ENCODE data around the gene ZNF560. TPM values are rescaled to one million over a fixed set of nuclear protein-coding genes. Genes with fewer than 3 reads are reported as not detected.

Gene ZNF560
- total RNA-seq, 4 donors from 2014 or later, result not detected

DNA sequence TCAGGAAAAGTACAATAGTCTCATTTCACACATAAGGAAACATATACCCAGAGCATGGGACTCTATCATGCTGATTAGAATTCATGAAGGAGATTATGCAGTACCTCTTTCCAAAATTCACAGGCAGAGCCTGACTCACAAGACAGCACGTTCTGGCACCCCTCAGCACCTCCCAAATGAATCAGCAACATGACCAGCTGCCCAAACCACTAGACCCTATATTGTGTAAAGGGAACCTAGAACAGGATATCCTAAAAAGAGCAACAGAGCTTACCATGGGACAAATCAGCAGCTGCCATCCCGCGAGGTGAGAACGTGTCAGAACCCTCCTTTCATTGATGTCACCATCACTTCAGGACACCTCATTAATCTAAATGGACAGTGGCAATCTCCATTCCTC lies 37.5 kb upstream of the ZNF560 start:
- H3K27ac ChIP-seq, result no peak overlapping the region
- H3K4me1 ChIP-seq, result peaks cover 0 to 10% (median 0%) of the 10 kb centered on the region in 4 donors
- no peak overlapping the region for H3K4me3 ChIP-seq
- no peak for DNase-seq
- TF ChIP-seq POLR2A (IDR thresholded peaks at IDR 0.05), result no peak
- TF ChIP-seq, protein P1, sequence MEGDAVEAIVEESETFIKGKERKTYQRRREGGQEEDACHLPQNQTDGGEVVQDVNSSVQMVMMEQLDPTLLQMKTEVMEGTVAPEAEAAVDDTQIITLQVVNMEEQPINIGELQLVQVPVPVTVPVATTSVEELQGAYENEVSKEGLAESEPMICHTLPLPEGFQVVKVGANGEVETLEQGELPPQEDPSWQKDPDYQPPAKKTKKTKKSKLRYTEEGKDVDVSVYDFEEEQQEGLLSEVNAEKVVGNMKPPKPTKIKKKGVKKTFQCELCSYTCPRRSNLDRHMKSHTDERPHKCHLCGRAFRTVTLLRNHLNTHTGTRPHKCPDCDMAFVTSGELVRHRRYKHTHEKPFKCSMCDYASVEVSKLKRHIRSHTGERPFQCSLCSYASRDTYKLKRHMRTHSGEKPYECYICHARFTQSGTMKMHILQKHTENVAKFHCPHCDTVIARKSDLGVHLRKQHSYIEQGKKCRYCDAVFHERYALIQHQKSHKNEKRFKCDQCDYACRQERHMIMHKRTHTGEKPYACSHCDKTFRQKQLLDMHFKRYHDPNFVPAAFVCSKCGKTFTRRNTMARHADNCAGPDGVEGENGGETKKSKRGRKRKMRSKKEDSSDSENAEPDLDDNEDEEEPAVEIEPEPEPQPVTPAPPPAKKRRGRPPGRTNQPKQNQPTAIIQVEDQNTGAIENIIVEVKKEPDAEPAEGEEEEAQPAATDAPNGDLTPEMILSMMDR (IDR thresholded peaks at IDR 0.05), result no peak
- peaks cover 0 to 57% (median 6%) of the 10 kb centered on the region in 3 donors for H3K36me3 ChIP-seq
- H3K9me3 ChIP-seq, result peaks cover 0 to 47% (median 7%) of the 10 kb centered on the region in 4 donors
- H3K27me3 ChIP-seq, result no peaks in the 10 kb centered on the region

DNA sequence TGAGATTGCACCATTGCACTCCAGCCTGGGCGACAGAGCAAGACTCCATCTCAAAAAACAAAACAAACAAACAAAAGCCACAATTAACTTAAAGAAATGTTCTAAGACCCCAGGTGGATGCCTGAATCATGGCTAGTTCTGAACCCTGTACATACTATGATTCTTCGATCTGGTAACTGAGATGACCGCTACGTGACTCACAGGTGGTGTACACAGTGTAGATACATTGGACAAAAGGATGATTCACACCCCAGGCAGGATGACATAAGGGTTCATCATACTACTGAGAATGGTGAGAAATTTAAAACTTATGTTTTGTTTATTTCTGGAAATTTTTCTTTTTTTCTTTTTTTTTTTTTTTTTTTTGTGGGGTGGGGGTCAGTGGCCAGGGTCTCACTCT lies 33.5 kb upstream of the ZNF560 start:
- H3K9me3 ChIP-seq, result peaks cover 0 to 81% (median 26%) of the 10 kb centered on the region in 4 donors
- no peaks in the 10 kb centered on the region for H3K27me3 ChIP-seq
- no peaks in the 10 kb centered on the region for H3K4me1 ChIP-seq
- TF ChIP-seq POLR2A (IDR thresholded peaks at IDR 0.05), result no peak
- TF ChIP-seq, protein P1 (IDR thresholded peaks at IDR 0.05), result no peak
- H3K4me3 ChIP-seq, result no peak overlapping the region
- peaks cover 0 to 92% (median 18%) of the 10 kb centered on the region in 3 donors for H3K36me3 ChIP-seq
- DNase-seq, result no peak
- no peak overlapping the region for H3K27ac ChIP-seq

DNA sequence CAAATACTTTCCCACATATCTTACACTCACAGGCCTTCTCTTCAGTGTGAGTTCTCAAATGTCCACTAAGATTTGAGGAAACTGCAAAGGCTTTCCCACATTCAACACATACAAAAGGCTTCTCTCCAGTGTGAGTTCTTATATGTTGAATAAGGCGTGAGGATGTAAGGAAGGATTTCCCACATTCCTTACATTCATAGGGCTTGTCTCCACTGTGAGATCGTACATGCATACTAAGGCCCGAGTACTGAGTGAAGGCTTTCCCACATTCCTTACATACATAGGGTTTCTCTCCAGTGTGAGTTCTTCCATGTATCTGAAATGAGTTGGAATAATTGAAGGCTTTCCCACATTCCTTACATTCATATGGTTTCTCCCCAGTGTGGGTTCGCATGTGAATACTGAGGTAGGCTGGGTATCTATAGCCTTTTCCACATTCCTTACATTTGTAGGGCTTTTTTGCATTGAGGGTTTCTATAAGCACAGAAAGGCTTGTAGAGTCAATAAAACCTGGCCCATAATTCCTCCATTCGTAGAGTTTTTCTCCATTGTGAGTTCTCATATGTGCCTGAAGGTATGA lies 30.4 kb upstream of the ZNF560 start:
- H3K9me3 ChIP-seq, result peaks cover 0 to 89% (median 35%) of the 10 kb centered on the region in 4 donors
- no peak for TF ChIP-seq POLR2A (IDR thresholded peaks at IDR 0.05)
- TF ChIP-seq, protein P1 (IDR thresholded peaks at IDR 0.05), result no peak
- H3K36me3 ChIP-seq, result peaks cover 0 to 71% (median 18%) of the 10 kb centered on the region in 3 donors
- no peak for DNase-seq
- no peaks in the 10 kb centered on the region for H3K27me3 ChIP-seq
- H3K27ac ChIP-seq, result no peak overlapping the region
- H3K4me1 ChIP-seq, result no peaks in the 10 kb centered on the region
- H3K4me3 ChIP-seq, result no peak overlapping the region

DNA sequence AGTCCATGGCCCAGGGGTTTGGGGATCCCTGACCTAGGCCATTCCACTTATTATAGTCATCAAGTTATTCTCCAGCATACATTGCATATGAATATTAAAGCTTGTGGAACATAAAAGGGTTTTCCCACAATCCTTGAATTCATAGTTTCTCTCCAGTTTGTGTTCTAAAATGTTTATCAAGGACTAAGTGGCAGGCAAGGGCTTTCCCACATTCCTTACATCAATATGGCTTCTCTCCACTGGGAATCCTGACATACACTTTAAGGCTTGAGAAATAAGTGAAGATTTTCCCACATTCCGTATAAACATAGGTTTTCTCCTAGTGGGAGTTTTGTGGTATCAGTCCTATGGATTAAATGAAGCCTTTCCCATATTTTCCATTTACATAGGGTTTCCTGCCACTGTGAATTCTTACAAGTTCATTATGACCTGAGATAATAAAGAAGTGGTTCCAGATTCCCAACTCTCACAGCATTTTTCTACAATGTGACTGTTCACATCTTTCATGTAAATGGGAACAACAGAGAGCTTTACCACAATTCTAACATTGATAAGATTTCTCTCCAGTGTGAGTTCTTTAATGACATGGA lies 25.6 kb upstream of the ZNF560 start:
- no peak for TF ChIP-seq POLR2A (IDR thresholded peaks at IDR 0.05)
- TF ChIP-seq, protein P1 (IDR thresholded peaks at IDR 0.05), result no peak
- Histone ChIP-seq H3K4me1 (no peaks in the 10 kb centered on the region), H3K36me3 (peaks cover 0 to 22% (median 2%) of the 10 kb centered on the region in 3 donors), H3K9me3 (peaks cover 0 to 98% (median 32%) of the 10 kb centered on the region in 4 donors), H3K27me3 (no peaks in the 10 kb centered on the region), H3K27ac (no peak overlapping the region), H3K4me3 (no peak overlapping the region)
- DNase-seq, result no peak

DNA sequence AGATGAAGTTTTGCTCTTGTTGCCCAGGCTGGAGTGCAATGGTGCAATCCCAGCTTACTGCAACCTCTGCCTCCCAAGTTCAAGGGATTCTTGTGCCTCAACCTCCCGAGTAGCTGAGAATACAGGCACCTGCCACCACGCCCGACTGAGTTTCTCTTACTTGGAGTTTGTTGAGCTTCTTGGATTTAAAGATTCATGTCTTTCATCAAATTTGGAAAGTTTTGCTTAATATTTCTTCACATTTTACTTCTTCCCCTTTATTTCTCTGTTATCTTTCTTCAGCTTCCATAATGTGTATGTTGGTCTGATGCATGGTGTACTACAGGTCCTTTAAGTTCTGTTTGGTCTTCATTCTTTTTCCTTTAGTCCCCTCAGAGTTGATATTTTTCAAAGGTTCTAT lies 8.9 kb upstream of the ZNF560 start:
- H3K27me3 ChIP-seq, result no peaks in the 10 kb centered on the region
- no peaks in the 10 kb centered on the region for H3K4me1 ChIP-seq
- DNase-seq, result no peak
- H3K27ac ChIP-seq, result no peak overlapping the region
- peaks cover 0 to 38% (median 3%) of the 10 kb centered on the region in 4 donors for H3K9me3 ChIP-seq
- H3K4me3 ChIP-seq, result no peak overlapping the region
- no peaks in the 10 kb centered on the region for H3K36me3 ChIP-seq
- TF ChIP-seq POLR2A (IDR thresholded peaks at IDR 0.05), result no peak
- TF ChIP-seq, protein P1 (IDR thresholded peaks at IDR 0.05), result no peak
